GM12878 (cell line): ENCODE data around the gene ZNF532.

Experiments used
- CTCF ChIP-seq, 3 experiments: IDR thresholded peaks in 2 of 3; conservative IDR thresholded peaks in 1 of 3; 2 replicates each; pipeline ENCODE4 v1.5.1; 2011; ENCODE audit warnings: low read depth in 3 of 3, low read length in 3 of 3, mild to moderate bottlenecking in 3 of 3, control low read depth in 2 of 3, moderate library complexity in 2 of 3, inconsistent platforms in 1 of 3, mixed read lengths in 1 of 3; ENCODE audit not compliant: control insufficient read depth in 2 of 3, insufficient read depth in 1 of 3; ENCODE audit errors: extremely low read depth in 1 of 3
- EGR1 ChIP-seq, 2 experiments: IDR thresholded peaks; 1 replicate in 1 of 2; 2 replicates in 1 of 2; pipeline ENCODE4 v1.6.1; 2011 to 2012; ENCODE audit warnings: low read depth in 2 of 2, low read length in 2 of 2, borderline replicate concordance in 1 of 2, mild to moderate bottlenecking in 1 of 2, moderate library complexity in 1 of 2
- EZH2 ChIP-seq: IDR thresholded peaks from 2 replicates; pipeline ENCODE4 v1.6.1; 2012; ENCODE audit warnings: low read depth, mild to moderate bottlenecking, control low read depth, inconsistent platforms, low read length, borderline replicate concordance; ENCODE audit not compliant: control insufficient read depth
- NFYB ChIP-seq: IDR thresholded peaks from 2 replicates; pipeline ENCODE4 v1.6.1; 2011; ENCODE audit warnings: low read depth, mild to moderate bottlenecking, low read length, improper control_type of control experiment, moderate library complexity; ENCODE audit not compliant: insufficient read depth
- SREBF1 ChIP-seq: IDR thresholded peaks from 2 replicates; pipeline ENCODE4 v1.6.1; 2012; ENCODE audit warnings: mild to moderate bottlenecking, low read length
- YY1 ChIP-seq: IDR thresholded peaks from 2 replicates; pipeline ENCODE4 v1.6.1; 2011; ENCODE audit warnings: low read depth, mild to moderate bottlenecking, low read length
- ZNF384 ChIP-seq: IDR thresholded peaks from 2 replicates; pipeline ENCODE4 v1.6.1; 2012; ENCODE audit warnings: low read depth, mild to moderate bottlenecking, low read length, improper control_type of control experiment, borderline replicate concordance

DNA sequence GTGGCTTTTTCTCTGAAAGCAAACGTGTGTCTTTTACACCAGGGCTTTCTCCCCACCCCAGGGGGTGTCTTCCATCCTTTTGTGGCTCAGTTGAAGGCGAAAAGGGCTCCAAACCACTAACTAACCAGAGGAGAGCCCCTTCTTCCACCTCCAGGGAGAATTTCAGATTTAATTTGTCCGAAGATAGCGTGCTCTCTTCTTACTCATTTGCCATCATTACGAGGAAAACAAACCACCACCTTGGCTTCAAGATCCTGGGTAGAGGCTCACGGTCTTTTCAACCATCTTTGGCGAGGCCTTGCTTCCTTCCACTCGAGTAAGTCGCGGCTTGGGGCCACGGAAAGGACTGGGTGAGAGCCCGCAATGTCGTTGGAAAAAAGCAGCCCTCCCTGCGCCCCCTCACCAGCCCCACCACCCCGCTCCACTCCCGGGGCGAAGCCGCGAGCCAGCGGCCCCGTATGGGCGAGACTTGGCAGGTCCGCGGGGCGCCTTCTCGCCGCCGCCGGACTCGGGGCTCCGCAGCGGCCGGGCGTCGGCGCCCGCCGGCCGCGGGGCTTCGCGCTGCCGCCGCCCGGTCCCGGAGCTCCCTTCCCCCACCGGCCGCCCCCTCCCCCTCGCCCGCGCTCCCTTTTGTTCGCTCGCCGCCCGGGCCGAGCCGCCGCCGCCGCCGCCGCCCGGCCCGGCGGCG lies 1.7 kb upstream of the ZNF532 start:
- TF ChIP-seq ZNF384 (no peak), NFYB (no peak), SREBF1 (no peak), CTCF (IDR thresholded peaks at IDR 0.05 in 2 of 3, conservative IDR thresholded peaks at IDR 0.05 in 1 of 3; ENCODE audit: control insufficient read depth in 2 of 3, extremely low read depth in 1 of 3, insufficient read depth in 1 of 3, low read depth in 3 of 3, low read length in 3 of 3) (no peak), EZH2 (no peak), YY1 (no peak), EGR1 (IDR thresholded peaks at IDR 0.05; ENCODE audit: borderline replicate concordance in 1 of 2, low read depth in 2 of 2, low read length in 2 of 2) (no peak)
